ENCODE data around the gene TSEN2.
"Not testable (repeated sequence)": the region's sequence is repeated elsewhere in the genome, so short reads cannot be mapped to it uniquely, and the experiment has no call there.

TSEN2 gene

DNA sequence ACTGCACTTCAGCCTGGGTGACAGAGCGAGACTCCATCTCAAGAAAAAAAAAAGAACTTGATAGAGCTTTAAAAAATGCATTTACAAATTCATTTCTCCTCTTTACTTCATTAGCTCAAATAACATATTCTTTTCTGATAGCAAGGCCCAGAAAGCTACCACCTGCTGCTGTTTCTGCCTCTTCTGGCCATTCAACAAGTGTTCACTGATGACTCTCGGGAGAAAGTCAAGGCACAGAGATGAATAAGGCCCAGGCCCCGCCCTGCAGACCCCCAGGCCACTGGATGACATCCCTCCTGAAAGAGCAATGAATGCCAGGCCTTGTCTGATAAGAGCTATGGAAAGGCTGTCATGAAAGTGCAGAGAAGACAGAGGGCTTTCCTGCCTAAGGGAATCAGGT is 13.6 kb upstream of the TSEN2 start:
- in situ Hi-C loops (cut with MboI; ENCODE audit: low sequenced_read_pairs): no loop called here

DNA sequence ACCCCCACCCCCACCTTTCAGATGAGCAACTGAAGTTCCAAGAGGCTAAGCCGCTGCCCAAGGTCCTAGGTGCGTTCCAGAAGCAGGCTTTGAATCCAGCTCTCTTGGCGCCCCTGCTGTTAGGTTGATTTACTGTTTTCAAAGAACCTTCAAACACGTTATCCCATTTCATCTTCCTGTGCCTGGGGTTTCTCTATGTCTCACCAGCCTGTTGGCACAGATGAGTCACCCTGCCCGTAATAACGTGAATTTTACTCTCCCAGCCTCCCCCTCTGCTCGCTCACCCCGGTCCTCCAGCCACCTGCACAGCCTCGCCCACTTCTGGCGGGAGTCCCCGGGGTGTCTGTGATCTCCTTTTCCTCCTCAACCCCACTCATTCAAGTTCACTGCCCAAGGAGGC is 13.0 kb upstream of the TSEN2 start:
- in situ Hi-C loops (cut with MboI; ENCODE audit: low sequenced_read_pairs): no loop called here

DNA sequence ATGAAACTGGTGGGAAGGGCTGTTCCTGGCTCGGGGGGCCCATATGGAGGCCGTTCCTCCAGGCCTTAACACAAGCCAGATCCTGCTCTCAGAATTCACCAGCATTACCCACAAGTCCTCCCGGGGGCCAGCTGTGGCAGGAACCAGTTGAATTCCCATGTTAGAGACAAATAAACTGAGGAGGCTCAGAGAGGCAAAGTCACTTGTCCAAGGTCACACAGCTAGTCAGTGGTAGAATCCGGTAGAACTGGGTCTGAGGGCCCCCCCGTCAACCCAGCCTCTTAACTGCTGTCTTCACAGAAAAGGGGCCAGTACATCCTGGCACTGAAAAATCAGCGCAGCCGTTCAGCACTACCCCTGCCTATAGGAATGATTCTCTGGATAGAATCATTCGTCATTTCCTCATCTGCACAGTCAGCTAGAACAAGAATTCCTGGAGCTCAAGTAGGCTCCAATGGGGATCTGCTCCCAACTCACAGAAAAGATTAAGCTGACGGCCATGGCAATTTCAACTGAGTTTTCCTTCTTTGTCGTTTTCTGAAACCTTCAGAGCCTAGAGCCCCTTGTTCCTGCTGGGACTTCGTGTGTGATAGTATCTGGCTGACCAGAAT is 12.2 kb upstream of the TSEN2 start:
- in situ Hi-C loops (cut with MboI; ENCODE audit: low sequenced_read_pairs): no loop called here

DNA sequence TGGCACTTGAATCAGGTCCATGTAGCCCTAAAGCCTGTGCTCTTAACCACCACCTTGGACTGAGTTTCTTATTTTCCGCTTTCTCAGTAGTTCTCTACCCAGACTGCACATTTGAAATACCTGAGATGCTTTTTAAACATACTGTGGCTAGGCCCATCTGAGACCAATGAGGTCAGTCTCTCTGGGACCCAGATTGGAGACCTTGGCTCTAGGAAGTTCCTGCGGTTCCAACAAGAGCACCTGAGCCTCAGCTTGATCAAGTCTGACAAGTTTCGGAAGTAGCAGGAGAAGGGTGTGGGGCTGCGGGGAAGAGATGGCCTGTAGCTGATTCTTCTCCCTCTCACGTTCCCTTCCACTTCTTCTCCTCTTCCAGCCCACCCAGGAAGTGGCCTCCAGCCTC is 11.5 kb upstream of the TSEN2 start:
- in situ Hi-C loops (cut with MboI; ENCODE audit: low sequenced_read_pairs): no loop called here

DNA sequence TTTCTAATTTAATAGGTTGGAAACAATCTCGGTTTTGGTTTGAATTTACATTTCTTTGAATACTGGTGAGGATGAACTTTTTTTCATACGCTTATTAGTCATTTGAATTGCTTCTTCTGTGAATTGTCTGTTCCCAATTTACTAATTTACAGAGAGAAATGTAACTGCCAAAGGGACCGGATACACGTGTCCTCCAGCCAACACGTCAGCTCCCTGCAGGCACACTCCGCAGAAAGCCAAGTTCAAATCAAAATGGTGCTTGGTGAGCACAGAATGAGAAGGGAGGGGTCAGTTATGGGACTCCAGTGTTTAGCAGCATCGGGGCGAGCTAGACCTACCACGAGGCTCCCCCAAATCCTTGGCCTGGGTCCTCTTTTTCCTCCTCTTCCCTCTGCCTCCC is 10.8 kb upstream of the TSEN2 start:
- in situ Hi-C loops (cut with MboI; ENCODE audit: low sequenced_read_pairs): no loop called here

DNA sequence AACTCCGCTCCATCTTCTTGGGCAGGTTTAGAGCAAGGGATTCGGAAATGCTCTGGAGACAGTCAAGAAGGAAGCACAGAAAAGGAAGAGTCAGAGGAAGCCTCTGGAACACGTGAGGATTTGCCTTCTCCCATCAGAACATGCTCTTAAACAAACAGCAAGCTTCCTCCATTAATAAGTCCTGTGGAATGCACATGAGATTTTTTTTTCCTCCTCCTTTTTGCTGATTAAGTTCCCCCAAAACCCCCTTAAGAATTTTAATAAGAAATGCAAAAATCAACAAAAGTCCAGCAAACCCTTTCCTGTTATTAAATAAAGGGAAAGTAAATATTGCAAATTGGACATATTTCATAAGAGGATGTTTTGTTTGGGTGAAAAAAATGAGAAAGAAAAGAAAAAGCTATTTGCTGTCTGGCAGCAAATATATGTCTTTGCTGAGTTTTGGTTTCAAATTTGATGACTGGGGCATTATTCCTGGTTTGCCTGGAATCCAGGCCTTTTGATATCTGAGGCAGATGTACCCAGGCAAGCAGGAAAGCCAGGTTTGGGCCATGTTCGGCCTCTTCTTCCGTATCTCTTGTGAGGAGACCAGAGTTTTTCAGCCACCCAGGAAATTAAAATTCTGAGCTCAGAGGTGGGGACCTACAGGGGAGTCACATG is 7.9 kb upstream of the TSEN2 start:
- in situ Hi-C loops (cut with MboI; ENCODE audit: low sequenced_read_pairs): no loop called here

DNA sequence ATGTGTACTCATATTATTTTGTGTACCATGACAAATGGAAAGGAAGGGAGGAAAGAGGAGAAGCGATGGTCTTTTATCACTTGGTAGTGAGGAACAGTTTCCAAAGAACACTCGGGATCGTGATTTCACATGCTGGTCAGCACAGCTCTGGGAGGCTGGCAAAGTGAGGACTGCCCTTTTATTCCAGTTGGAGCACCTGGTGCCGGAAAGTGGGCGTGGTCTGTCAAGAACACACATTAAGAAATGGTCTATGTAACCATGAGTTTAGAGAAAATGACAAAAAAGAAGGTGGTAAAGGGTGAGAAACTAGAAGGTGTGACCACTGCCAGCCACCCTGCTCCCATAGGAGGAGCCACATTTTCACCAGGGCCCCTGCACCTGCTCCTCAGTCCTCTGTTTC is 7.0 kb upstream of the TSEN2 start:
- in situ Hi-C loops (cut with MboI; ENCODE audit: low sequenced_read_pairs): no loop called here

DNA sequence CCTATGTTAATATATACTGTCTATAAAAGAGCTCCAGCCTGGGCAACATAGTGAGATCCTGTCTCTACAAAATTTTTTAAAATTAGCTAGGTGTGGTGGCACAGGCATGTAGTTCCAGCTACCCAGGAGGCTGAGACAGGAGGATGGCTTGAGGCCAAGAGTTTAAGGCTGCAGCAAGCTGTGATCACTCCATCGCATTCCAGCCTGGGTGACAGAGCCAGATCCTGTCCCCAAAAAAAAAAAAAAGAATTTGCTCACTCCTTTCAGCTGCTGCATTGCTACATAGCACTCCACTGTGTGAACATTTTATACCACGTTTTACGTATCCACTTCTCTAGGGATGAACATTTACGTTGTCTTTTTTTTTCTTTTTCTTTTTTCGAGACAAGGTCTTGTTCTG is 6.0 kb upstream of the TSEN2 start:
- in situ Hi-C loops (cut with MboI; ENCODE audit: low sequenced_read_pairs): no loop called here

DNA sequence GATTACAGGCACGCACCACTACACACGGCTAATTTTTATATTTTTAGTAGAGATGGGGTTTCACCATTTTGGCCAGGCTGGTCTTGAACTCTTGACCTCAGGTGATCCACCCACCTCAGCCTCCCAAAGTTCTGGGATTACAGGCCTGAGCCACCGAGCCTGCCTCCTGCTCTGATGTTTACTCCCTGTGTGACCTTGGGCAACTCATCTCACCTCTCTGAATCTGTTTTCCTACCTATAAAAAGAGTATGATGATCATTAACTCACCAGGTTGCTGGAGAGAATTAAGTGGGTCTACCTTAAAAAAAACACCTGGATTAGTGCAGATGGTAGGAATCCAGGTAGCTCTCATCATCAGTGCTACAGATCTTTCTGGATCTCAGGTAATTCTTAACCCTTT is 5.1 kb upstream of the TSEN2 start:
- in situ Hi-C loops (cut with MboI; ENCODE audit: low sequenced_read_pairs): not testable (repeated sequence)

DNA sequence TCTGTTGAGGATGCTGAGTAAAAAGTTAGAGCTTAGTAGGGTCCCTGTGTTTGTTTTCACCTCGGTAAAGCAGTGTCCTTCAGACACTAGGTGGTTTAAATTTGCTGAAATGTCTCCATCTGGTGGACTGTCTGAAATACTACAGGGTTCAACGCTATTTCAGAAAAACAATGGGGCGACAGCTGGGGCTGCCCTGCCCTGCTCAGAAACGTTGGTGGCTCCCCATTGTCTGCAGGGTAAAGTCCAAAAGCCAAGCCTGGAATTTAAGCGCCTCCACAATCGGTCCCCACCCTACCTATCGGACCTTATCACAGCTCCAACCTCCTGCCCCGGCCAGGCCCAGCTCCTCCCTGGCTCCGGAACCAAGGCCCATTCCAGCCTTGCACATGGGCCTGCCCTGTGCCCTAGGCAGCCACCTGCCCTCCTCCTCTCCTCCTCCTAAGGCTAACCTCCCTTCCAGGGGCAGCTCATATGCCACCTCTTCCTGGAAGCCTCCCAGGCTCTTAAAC is 4.3 kb upstream of the TSEN2 start:
- in situ Hi-C loops (cut with MboI; ENCODE audit: low sequenced_read_pairs): no loop called here

DNA sequence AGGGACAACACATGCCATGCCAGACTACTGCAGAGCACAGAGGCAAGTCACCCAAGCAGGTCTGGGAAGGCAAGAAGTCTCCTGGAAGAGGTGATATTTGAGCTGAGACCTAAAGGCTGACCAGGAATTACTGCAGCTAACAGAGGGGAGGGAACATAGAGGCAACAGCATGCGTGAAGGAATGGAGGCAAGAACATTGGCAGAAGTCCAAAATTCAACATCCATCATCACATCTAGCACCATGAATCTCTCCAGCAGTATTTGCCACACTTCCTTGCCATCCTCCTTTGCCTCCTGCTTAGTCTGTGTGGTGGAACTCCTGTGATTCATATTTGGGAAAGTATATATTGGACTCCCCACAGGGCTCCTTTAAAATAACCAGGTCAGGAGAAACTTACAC is 870 bp upstream of the TSEN2 start:
- in situ Hi-C loops (cut with MboI; ENCODE audit: low sequenced_read_pairs): no loop called here

DNA sequence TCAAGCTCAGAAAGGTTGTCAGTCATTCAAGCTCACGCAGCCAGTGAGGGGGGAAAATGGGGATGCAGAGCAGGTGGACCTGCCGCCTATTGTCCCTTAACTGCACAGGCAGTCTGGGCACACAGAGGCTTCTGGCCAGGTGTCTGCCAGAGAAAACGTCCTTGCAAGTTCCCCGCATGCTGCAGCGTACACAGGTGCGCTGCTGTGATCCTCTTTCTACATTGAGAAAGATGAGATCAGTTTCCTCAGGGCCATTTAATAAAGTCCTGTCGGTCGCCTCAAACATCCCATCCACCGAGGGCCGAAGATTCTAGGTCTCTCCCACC is 445 bp upstream of the TSEN2 start:
- in situ Hi-C loops (cut with MboI; ENCODE audit: low sequenced_read_pairs): no loop called here

DNA sequence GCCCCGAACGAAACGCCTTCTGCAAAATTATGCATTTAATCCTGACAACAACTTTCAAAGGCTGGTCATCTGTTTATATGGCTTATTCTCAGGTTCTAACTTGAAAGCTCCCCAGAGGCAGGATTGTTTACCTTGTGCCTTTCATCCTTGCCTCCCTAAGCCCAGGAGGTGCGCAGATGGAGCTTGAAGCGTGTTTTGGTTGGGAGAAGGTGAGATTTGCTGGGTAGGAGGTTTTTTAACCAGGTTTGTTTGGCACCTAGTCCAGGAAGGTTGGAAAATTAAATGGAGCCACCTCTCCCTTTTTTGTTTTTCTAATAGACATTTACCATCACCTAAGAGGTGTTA is 675 bp downstream of the TSEN2 start:
- in situ Hi-C loops (cut with MboI; ENCODE audit: low sequenced_read_pairs): no loop called here

DNA sequence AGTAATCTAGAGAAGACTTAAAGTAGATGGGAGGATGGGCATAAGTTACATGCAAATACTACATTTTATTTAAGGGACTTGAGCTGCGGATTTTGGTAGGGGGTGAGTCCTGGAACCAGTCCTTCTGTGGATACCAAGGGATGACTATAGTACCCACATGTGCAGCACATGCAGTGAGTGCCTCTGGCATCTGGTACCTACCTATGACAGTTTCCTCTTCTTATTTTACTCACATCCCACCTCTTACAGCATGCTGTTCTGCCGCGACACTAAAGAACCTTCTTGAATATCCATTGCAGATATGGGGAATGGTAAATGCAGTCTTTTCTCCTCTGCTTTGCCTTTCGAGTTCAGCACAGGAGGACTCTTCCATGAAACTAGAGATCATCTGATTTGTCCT is 1.7 kb downstream of the TSEN2 start:
- in situ Hi-C loops (cut with MboI; ENCODE audit: low sequenced_read_pairs): no loop called here

DNA sequence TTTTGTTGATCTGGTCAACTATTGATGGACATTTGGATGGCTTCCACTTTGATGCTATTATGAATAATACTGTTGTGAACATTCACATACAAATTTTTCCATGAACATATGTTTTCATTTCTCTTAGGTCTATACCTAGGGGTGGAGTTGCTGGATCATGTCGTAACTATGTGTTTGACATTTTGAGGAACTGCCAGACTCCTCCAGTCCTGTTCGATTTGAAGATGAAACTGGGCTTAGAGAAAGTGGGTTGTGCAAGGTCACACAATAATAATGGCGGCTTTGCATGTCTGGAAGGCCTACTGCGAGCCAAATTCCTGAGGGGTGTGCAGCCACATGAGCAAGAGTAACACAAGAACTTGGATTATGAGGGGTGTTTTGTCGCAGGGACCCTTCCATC is 2.6 kb downstream of the TSEN2 start:
- in situ Hi-C loops (cut with MboI; ENCODE audit: low sequenced_read_pairs): no loop called here

DNA sequence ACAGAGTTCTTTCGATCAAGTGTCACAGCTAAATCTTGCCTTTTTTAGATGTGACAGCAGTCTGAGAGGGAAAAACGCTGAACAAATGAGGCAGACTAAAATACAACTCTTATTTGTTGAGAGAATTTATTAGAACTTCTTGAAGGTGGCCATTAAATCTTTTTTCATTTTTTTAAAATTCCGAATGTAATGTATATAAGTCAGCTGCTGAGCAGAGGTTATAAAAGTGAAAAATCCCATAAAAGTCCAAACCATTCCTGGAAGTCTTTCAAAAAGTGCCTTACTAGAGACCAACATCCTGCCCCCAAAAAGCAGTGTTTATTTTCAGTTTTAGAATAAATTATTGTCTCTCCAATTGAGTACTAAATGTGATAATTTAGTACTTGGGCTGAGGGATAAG is 3.1 kb downstream of the TSEN2 start:
- in situ Hi-C loops (cut with MboI; ENCODE audit: low sequenced_read_pairs): no loop called here

DNA sequence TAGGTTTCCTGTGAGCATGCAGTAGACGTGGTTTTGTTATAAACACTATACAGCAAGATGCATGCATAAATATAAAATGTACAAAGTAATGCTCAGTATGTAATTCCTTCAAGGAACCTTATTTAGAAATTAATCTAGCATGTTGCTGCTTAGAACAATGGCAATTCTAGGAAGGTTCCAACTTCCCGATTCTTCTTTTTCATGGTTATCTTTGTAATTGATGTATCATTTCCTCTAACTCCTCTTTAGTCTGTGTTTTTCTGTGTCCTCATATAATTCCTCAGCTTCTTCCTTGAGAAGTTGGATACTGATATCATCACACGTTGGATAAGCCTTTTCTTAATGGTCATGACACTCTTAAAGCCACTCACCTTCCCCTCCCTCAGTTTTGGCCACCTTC is 3.5 kb downstream of the TSEN2 start:
- in situ Hi-C loops (cut with MboI; ENCODE audit: low sequenced_read_pairs): no loop called here

DNA sequence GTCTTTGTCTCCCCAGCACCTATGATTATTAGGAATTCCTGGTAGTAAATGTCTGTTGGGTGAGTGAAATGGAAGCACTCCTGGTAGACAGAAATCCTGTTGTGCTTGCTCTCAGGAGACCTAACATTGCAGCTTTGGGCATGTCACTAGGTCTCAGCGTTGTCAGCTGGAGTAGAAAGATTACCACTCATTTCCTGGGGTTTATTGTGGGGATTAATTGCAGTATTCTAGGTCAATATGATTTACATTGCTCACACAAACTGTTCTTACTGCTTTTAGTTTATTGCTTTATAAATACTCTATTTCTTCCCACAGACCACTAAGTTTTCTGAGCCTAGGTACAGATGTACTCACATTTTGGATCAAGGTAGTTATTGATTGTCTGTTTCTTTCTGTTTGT is 5.1 kb downstream of the TSEN2 start:
- in situ Hi-C loops (cut with MboI; ENCODE audit: low sequenced_read_pairs): no loop called here

DNA sequence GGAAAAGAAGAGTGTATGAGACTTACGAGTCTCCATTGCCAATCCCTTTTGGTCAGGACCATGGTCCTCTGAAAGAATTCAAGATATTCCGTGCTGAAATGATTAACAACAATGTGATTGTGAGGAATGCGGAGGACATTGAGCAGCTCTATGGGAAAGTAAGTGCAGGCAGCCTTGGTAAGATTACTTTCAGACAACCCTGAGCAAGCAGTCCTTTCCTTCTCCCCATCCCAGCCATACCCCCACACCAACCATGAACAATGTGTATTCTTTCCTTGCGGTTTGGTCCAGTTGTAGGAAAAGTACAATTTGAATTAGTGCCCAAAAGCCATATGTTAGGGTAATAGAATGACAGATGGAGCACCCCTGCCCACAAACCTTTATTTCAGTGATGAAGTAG is 5.6 kb downstream of the TSEN2 start:
- in situ Hi-C loops (cut with MboI; ENCODE audit: low sequenced_read_pairs): no loop called here

DNA sequence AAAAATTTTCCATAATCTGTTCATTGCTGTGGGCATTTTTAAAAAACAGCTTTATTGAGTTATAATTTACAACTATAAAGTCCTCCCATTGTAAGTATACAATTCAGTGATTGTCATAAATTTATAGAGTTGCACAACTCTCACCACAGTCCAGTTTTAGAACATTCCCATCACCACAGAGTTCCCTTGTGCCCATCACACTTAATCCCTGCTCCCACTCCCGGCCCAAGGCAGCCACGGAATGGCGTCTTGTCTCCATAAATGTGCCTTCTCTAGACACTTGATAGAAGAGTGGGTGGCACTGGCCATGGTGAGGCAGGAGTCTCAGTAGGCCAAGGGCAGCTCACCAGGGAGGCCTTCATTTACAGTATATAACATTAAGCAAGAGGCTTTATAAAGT is 6.3 kb downstream of the TSEN2 start:
- in situ Hi-C loops (cut with MboI; ENCODE audit: low sequenced_read_pairs): no loop called here

DNA sequence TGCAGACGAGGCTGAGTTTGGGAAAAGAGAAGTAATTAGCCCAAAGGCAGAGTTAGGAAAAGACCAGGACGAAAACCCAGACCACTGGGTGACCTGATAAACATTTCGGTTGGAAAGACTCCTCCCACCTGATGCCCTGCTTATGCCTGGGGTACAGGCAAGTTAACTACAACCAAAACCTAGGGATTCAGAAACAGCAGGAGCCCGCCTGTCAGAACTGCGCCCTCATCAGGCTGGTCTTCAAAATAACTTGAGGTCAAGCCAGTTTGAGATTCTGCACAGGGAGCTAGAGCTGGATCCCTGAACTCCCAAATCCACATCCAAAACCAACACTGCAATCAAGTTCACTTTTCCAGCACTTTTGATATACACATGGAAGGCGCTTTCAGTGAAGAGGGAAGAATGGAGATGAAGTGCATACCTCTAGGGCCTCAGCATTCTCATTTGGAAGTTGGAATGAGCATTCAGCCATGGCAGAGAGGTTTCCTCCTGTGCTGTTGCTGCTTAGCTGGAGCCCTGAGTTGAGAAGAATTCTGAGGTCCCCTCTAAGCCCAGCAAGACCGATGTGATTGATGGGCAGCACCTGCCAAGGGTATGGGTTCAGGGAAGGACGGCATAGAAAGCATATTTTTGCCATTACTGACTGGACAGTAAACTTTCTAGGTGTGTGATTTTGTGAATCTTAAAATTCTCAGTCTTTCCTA is 11.6 kb downstream of the TSEN2 start:
- in situ Hi-C loops (cut with MboI; ENCODE audit: low sequenced_read_pairs): no loop called here

DNA sequence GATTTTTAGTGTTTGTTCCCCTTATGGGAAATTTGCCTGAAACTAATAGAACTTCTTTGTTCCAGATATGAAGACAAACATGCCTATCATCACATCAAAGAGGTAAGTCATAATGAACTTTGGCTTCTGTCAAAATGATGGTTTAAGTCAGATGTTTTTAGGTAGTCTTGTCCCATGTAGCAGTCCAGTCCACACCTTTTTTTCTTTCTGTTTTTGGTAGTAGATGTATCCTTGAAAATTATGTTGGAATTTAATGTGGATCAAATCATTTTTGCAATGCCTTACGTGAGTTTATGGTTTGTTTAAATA is 12.1 kb downstream of the TSEN2 start:
- in situ Hi-C loops (cut with MboI; ENCODE audit: low sequenced_read_pairs): no loop called here

DNA sequence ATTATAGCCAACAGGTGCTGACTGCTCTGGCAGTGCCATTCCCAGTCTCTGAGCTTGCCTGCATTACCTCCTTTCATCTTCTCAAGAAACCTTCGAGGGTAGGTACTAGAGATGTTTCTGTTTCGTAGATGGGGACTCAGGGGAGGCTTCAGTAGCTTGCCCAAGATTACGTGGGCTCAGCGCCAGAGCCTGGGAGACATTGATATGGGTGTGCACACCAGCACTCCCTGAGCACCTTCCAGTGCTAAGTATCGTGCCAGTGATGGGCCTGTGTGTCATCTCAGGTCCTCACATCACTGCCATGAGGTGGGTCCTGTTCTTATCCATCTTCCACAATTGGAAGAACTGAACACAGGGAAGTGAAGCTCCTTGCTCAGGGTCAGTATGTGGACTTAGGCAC is 15.2 kb downstream of the TSEN2 start:
- in situ Hi-C loops (cut with MboI; ENCODE audit: low sequenced_read_pairs): no loop called here
